Stimulated activated naive CD8-positive, alpha-beta T cell treated with anti-CD3 and anti-CD28 coated beads, Interleukin-15, Interleukin-2, amounts not matched to agents 100 ng/mL and 50 ng/mL, for 24 hours (primary cell): ENCODE measurements around the gene OIT3.

ENCODE experiments used
- H3K27ac Mint-ChIP-seq: one replicate; pipeline ENCODE4 v1.8.0; 2021; ENCODE audit warnings: mild to moderate bottlenecking, mixed read lengths
- H3K27me3 Mint-ChIP-seq: one replicate; pipeline ENCODE4 v1.8.0; 2021; ENCODE audit warnings: mixed read lengths
- H3K36me3 Mint-ChIP-seq: one replicate; pipeline ENCODE4 v1.8.0; 2021; ENCODE audit warnings: low read depth, mixed read lengths
- H3K4me1 Mint-ChIP-seq: one replicate; pipeline ENCODE4 v1.8.0; 2021; ENCODE audit warnings: low read depth, mixed read lengths
- H3K4me3 Mint-ChIP-seq: one replicate; pipeline ENCODE4 v1.8.0; 2021; ENCODE audit warnings: mild to moderate bottlenecking, mixed read lengths
- H3K9me3 Mint-ChIP-seq: one replicate; pipeline ENCODE4 v1.8.0; 2021; ENCODE audit warnings: mixed read lengths

Gene OIT3

DNA sequence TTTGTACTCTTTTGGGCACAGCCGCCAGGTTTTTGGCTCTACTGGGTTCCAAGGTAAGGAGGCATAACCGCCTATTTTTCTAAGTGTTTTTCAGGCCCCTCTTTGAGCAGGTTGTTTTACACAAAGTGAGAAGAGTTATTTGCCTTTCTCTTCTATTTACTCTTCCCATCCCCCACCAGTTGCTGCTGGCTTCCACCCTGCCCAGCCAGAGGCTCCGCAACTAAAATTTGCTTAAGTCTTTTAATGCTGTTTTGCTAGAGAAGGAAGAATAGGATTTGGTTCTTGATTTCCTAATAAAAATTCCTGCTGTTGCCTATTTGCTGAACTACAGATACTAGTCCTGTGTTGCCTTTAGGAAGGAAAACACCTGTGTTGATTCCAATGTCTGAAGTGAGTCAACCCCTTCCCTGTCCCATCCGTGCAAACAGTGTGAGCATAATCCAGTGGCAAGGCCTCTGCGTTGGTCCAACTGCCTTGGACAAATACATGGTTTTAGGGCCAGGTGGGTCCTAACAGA lies 59.2 kb downstream of the OIT3 start:
- Mint-ChIP-seq H3K9me3 (no peaks in the 10 kb centered on the region), H3K27ac (no peak overlapping the region), H3K36me3 (no peaks in the 10 kb centered on the region), H3K27me3 (peaks cover 3% of the 10 kb centered on the region), H3K4me1 (no peaks in the 10 kb centered on the region), H3K4me3 (no peak overlapping the region)

DNA sequence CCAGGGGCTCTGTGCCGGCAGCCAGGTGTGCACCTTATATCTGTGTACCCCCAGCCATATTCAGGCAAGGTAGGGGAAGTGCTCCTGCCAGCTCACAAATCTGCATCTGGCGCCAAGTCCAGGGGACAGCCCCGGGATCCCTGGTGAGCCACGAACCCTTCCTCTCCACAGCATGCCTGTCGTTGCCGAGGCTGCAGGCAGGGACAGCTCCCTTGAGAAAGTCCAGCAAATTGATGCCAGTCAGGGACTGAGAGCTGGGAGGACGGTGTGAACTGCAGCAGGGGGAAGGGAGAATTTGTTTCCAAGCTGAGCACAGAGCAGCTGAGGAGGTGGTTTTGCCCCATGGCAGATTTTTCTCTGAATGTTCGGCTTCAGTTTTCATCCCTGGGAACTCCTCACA lies 60.1 kb downstream of the OIT3 start:
- H3K4me1 Mint-ChIP-seq = no peaks in the 10 kb centered on the region
- H3K27ac Mint-ChIP-seq = no peak overlapping the region
- no peak overlapping the region for H3K4me3 Mint-ChIP-seq
- H3K27me3 Mint-ChIP-seq = peaks cover 3% of the 10 kb centered on the region
- no peaks in the 10 kb centered on the region for H3K36me3 Mint-ChIP-seq
- no peaks in the 10 kb centered on the region for H3K9me3 Mint-ChIP-seq

DNA sequence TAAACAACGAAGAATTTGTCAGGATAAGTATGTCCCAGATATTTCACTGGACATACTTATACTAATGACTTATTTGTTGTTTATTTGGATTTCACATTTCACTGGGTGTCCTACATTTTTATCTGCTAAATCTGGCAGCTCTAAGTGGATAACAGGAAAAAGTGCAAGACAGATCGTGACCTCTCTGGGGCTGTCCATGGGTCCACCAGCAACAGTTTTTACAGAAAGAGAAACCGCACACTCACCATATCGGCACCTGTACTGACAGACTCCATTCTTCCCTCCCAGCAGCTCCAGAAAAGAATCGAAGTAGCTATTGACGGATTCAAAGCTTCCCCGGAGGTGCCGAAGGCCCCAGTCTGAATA lies 60.7 kb downstream of the OIT3 start:
- Mint-ChIP-seq H3K4me3 (no peak overlapping the region), H3K36me3 (no peaks in the 10 kb centered on the region), H3K4me1 (no peaks in the 10 kb centered on the region), H3K27ac (no peak overlapping the region), H3K27me3 (peaks cover 3% of the 10 kb centered on the region), H3K9me3 (no peaks in the 10 kb centered on the region)

DNA sequence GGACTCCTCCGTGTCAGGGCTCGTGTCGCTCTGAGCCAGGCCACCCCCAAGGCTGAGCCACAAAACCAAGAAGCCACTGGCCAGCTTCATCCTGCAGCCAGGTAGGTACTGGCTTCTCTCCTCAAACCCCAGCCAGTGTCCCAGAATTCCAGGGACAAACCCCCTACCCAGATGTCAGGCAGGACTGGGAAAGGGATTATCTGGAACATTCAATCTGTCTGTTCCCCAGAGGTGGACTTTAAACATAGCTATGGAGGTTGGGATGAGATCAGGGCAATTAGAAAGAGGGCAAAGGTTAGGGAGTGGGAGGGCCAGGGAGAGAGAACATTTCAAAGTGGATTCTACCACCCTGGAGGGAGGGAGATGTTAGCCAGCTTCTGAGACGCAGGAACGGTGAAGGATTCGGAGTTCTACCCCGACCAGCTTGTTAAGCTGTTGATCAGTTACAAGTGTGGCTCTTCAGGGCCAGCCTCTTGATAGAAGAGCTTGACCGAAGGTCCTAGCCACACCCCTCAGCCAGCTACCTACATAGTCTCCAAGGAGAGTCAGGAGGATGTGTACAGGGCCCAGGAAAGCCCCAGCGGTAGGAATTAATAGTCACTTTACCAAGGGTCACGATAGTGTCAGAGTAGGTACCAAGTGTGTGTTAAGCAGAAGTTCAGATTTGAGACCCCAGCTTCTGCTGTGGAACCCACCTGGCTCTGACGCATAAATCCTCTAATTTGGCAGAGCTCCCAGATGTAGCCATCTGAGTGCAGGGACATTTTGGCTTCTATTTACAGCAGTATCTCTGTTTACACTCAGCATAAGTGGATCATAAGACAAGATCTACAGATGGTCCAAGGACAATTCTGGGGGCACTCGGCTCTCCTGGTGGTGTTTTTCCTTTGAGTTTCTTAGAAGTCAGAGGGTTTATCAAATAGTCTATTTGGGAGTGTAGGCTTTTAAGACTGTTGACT lies 61.3 kb downstream of the OIT3 start, which contains the start of gene PLA2G12B:
Gene PLA2G12B (minus strand): TSS at position 211 of the 959 bp plus-strand sequence. CDS start 121 bp downstream, at position 90.
- no peaks in the 10 kb centered on the region for H3K9me3 Mint-ChIP-seq
- H3K27ac Mint-ChIP-seq = no peak within 1 kb of the TSS
- no peaks in the 10 kb centered on the region for H3K36me3 Mint-ChIP-seq
- H3K4me3 Mint-ChIP-seq = no peak within 1 kb of the TSS
- H3K4me1 Mint-ChIP-seq = no peaks in the 10 kb centered on the region
- peaks cover 6% of the 10 kb centered on the region for H3K27me3 Mint-ChIP-seq

DNA sequence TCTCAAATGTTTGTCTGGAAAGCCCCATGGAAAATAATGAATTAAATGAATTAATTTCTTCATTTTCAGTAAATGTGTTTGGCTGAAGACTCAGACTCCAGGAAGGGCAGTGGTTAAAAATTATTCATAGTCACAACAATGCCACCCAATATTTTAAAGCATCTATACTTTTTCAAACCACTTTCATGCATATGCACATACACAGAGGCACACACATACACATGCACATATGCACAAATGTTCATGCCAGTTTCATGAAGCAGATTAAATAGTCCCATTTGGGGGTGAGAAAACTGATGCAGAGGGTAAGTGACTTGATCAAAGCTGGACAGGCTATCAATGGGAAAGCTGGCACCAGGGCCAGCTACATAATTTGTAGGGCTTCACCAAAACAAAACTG lies 62.5 kb downstream of the OIT3 start:
- Mint-ChIP-seq H3K27ac (no peak overlapping the region), H3K36me3 (no peaks in the 10 kb centered on the region), H3K9me3 (no peaks in the 10 kb centered on the region), H3K27me3 (peaks cover 11% of the 10 kb centered on the region), H3K4me1 (no peaks in the 10 kb centered on the region), H3K4me3 (no peak overlapping the region)

DNA sequence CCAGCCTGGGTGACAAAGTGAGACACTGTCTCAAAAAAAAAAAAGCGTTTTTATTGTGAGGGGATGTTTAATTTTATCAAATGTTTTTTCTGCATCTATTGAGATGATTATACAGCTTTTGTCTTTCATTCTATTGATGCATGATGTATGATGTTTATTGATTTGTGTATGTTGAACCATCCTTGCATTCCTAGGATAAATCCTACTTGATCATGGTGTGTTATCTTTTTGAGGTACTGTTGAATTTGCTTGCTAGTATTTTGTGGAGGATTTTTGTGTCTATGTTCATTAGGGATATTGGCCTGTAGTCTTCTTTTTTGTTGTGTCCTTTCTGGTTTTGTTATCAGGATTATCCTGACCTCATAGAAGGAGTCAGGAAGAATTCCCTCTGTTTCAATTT lies 83.3 kb downstream of the OIT3 start:
- Mint-ChIP-seq H3K9me3 (peaks cover 34% of the 10 kb centered on the region), H3K4me3 (no peak overlapping the region), H3K27me3 (peaks cover 39% of the 10 kb centered on the region), H3K36me3 (peaks cover 24% of the 10 kb centered on the region), H3K4me1 (no peaks in the 10 kb centered on the region), H3K27ac (no peak overlapping the region)

DNA sequence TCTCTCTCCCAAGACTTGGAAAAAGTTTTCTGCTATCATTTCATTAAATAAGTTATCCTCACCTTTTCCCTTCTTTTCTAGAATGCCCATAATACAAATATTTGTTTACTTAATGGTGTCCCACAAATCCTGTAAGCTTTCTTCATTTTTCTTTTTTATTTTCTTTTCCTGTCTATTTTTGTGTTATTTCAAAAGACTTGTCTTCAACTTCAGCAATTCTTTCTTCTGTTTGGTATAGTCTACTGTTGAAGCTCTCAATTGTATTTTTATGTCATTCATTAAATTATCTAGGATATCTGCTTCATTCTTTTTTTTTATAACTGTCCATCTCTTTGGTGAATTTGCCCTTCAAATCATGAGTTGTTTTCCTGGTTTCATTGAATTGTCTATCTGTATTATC lies 86.2 kb downstream of the OIT3 start:
- H3K27me3 Mint-ChIP-seq = peaks cover 31% of the 10 kb centered on the region
- peaks cover 34% of the 10 kb centered on the region for H3K9me3 Mint-ChIP-seq
- peaks cover 24% of the 10 kb centered on the region for H3K36me3 Mint-ChIP-seq
- H3K4me1 Mint-ChIP-seq = no peaks in the 10 kb centered on the region
- no peak overlapping the region for H3K27ac Mint-ChIP-seq
- H3K4me3 Mint-ChIP-seq = no peak overlapping the region

DNA sequence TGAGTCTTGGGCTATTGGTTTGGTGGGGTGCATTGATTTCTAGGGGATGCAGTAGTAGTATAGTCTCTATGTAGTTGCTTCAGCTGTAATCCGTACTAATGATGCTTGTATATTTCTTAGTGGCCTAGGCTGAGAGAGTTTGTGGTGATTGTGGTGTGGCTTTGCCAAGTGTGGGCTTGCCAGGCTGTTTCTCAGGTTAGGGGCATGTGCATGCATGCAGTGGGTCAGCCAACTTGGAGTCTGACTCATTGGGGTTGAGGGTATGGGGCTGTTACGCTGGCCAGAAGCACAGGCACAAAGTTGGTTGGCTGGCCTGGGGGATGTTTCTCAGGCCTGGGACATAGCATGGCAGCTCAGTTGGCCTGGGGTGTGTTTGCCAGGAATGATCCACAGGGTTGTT lies 86.8 kb downstream of the OIT3 start:
- Mint-ChIP-seq H3K9me3 (peaks cover 34% of the 10 kb centered on the region), H3K27ac (no peak overlapping the region), H3K36me3 (peaks cover 24% of the 10 kb centered on the region)

DNA sequence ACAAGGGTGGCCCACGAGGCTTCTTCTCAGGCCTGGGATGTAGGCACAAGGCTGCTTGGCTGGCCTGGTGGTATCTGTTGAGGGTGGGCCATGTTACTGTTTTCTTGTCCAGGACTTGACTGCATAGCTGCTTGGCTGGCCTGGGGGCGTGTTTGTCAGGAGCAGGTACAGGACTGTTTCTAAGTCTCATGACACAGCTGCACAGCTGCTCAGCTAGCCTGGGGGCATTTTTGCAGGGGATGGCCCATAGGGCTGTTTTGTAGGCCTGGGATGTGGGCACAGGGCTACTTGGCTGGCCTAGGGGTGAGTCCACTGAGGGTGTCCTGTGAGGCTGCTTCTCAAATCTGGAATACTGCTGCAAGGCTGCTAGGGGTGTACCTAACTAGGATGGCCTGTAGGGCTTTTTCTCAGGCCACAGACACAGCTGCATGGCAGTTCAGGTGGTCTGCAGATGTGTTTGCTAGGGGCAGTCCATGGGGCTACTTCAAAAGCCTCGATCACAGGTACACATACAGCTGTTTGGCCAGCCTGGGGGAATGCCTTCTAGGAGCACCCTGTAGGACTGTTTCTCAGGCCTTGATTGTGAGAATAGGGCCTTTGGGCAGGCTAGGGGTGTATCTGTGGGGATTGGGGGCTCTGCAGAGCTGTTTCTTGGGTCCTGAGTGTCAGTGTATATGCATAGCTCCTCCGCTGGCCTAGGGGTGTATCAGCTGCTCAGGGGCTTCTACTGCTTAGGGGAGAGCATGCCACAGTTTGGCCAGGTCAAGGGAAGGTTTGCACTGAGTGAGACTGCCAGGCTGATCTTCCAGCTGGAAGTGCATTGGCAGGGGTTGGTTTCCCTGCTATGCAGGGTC lies 87.7 kb downstream of the OIT3 start:
- Mint-ChIP-seq H3K9me3 (peaks cover 34% of the 10 kb centered on the region), H3K27me3 (peaks cover 20% of the 10 kb centered on the region), H3K4me1 (no peaks in the 10 kb centered on the region), H3K4me3 (no peak overlapping the region), H3K36me3 (peaks cover 24% of the 10 kb centered on the region), H3K27ac (no peak overlapping the region)

More for the DNA sequence above, 86.8 kb downstream of the OIT3 start:
- H3K27me3 Mint-ChIP-seq = peaks cover 27% of the 10 kb centered on the region
- no peak overlapping the region for H3K4me3 Mint-ChIP-seq
- no peaks in the 10 kb centered on the region for H3K4me1 Mint-ChIP-seq

DNA sequence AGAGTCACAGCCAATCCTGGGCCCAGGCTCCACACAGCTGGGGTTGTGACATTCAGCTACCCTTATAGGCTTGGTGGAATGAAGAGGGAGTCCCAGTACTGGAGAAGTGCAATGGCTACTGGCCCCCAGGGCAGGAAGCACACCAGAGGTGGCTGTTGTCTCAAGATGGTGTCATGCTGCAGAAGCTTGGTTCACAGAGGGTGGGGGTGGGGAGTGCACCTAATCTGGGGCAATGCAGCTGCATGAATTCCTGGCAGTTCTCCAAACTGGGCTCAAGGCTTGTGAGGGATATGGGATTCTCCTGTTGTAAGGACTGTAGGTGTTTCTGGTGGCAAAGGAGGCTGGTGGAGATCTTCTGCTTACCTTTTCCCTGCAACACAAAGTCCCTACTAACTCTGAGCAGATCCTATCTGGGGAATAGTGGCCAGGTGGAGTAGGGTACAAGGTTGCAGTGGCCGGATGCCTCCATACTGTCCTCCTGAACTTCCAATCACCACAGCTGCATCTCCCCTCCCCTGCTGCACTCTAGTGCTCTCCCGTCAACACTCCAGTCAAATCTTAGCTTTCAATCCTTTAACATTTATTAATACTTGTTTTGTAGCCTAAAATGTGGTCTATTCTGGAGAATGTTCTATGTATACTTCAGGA lies 88.5 kb downstream of the OIT3 start:
- H3K36me3 Mint-ChIP-seq = peaks cover 19% of the 10 kb centered on the region
- H3K4me3 Mint-ChIP-seq = no peak overlapping the region
- no peaks in the 10 kb centered on the region for H3K4me1 Mint-ChIP-seq
- peaks cover 31% of the 10 kb centered on the region for H3K9me3 Mint-ChIP-seq
- H3K27me3 Mint-ChIP-seq = peaks cover 17% of the 10 kb centered on the region
- H3K27ac Mint-ChIP-seq = no peak overlapping the region
